Activated T-cell treated with anti-CD3 and anti-CD28 coated beads, Interleukin-2, amount 50 U/mL, for 4 hours (primary cell): Measurements from ENCODE around the gene SLC39A10. TPM values are rescaled to one million over a fixed set of nuclear protein-coding genes. Genes with fewer than 3 reads are reported as not detected.

Experiments used
- ATAC-seq, 2 donors: fragments of 200-7000 bp; cut with Tn5 transposase; one replicate each; pipeline ENCODE4 v1.10.0; 2021
- DNase-seq: peaks from one replicate; pipeline ENCODE4 v3.0.0-alpha.2; 2020
- H3K27me3 Mint-ChIP-seq: one replicate; pipeline ENCODE4 v1.8.0; 2021; ENCODE audit warnings: low read depth, mixed read lengths
- H3K36me3 Mint-ChIP-seq: one replicate; pipeline ENCODE4 v1.8.0; 2022; ENCODE audit warnings: mixed read lengths; ENCODE audit not compliant: insufficient read depth
- H3K4me1 Mint-ChIP-seq: one replicate; pipeline ENCODE4 v1.8.0; 2021; ENCODE audit warnings: low read depth, mixed read lengths
- H3K4me3 Mint-ChIP-seq: one replicate; pipeline ENCODE4 v1.8.0; 2021; ENCODE audit warnings: mild to moderate bottlenecking, moderate library complexity, mixed read lengths
- H3K9me3 Mint-ChIP-seq: one replicate; pipeline ENCODE4 v1.8.0; 2021; ENCODE audit warnings: mixed read lengths
- total RNA-seq, 3 donors: library from RNA; stranded (reverse); gene quantifications; one replicate each; pipeline ENCODE4 v1.2.1, GENCODE V29; 2021

Gene SLC39A10
- total RNA-seq, 3 donors from 2014 or later, result 17.1 to 21.2 (median 17.8) TPM

- peaks cover 38% of the 10 kb centered on the region for H3K36me3 Mint-ChIP-seq
- H3K27me3 Mint-ChIP-seq, result no peaks in the 10 kb centered on the region
- H3K4me3 Mint-ChIP-seq, result no peak overlapping the region
- ATAC-seq, result no peak
- peaks cover 4% of the 10 kb centered on the region for H3K9me3 Mint-ChIP-seq
- H3K4me1 Mint-ChIP-seq, result no peaks in the 10 kb centered on the region
- no peak for DNase-seq
Observed at GRCh38 chr2:195741191-195741590, 84.2 kb downstream of the SLC39A10 start.

GRCh38 chr2:195756218-195756942 is 99.4 kb downstream of the SLC39A10 start:
- H3K4me1 Mint-ChIP-seq, result no peaks in the 10 kb centered on the region
- H3K9me3 Mint-ChIP-seq, result peaks cover 14% of the 10 kb centered on the region
- no peaks in the 10 kb centered on the region for H3K27me3 Mint-ChIP-seq
- ATAC-seq (no peak), DNase-seq (no peak)
- H3K36me3 Mint-ChIP-seq, result peaks cover 1% of the 10 kb centered on the region
- H3K4me3 Mint-ChIP-seq, result no peak overlapping the region

GRCh38 chr2:195758846-195759245 is 101.8 kb downstream of the SLC39A10 start:
- peaks cover 5% of the 10 kb centered on the region for H3K36me3 Mint-ChIP-seq
- H3K27me3 Mint-ChIP-seq, result no peaks in the 10 kb centered on the region
- no peak for DNase-seq
- no peak overlapping the region for H3K4me3 Mint-ChIP-seq
- no peak for ATAC-seq
- no peaks in the 10 kb centered on the region for H3K4me1 Mint-ChIP-seq
- peaks cover 36% of the 10 kb centered on the region for H3K9me3 Mint-ChIP-seq

- Mint-ChIP-seq H3K4me1 (no peaks in the 10 kb centered on the region), H3K27me3 (no peaks in the 10 kb centered on the region), H3K36me3 (peaks cover 5% of the 10 kb centered on the region), H3K4me3 (no peak overlapping the region), H3K9me3 (peaks cover 42% of the 10 kb centered on the region)
- no peak for ATAC-seq
- DNase-seq, result no peak
Observed at GRCh38 chr2:195759877-195760276, 102.9 kb downstream of the SLC39A10 start.

- no peaks in the 10 kb centered on the region for H3K4me1 Mint-ChIP-seq
- H3K27me3 Mint-ChIP-seq, result no peaks in the 10 kb centered on the region
- ATAC-seq (no peak), DNase-seq (no peak)
- H3K36me3 Mint-ChIP-seq, result peaks cover 4% of the 10 kb centered on the region
- H3K4me3 Mint-ChIP-seq, result no peak overlapping the region
- H3K9me3 Mint-ChIP-seq, result peaks cover 52% of the 10 kb centered on the region
Observed at GRCh38 chr2:195763866-195764265, 106.8 kb downstream of the SLC39A10 start.

- no peaks in the 10 kb centered on the region for H3K27me3 Mint-ChIP-seq
- no peaks in the 10 kb centered on the region for H3K4me1 Mint-ChIP-seq
- H3K9me3 Mint-ChIP-seq, result peaks cover 36% of the 10 kb centered on the region
- peaks cover 4% of the 10 kb centered on the region for H3K36me3 Mint-ChIP-seq
- DNase-seq, result no peak
- no peak for ATAC-seq
- H3K4me3 Mint-ChIP-seq, result no peak overlapping the region
Observed at GRCh38 chr2:195766691-195767090, 109.7 kb downstream of the SLC39A10 start.

DNA sequence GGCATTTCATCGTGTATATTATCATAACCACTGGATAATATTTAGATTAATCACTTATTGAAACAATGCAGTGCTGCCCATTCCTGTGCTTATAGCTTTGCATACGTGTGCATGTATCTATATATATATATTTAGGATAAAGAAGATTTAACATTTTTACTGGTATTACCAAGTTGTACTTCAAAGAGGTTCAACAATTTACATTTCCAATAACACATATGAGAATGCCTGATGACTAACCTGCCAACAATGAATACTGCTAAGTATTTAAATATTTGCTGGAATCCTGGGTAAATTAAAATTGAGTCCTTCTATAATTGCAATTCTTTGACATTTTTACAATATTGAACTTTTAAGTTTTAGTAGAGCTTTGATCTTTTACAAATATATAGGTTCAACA is 111.4 kb downstream of the SLC39A10 start:
- no peak overlapping the region for H3K4me3 Mint-ChIP-seq
- ATAC-seq, result no peak
- no peaks in the 10 kb centered on the region for H3K4me1 Mint-ChIP-seq
- no peaks in the 10 kb centered on the region for H3K36me3 Mint-ChIP-seq
- H3K27me3 Mint-ChIP-seq, result no peaks in the 10 kb centered on the region
- peaks cover 19% of the 10 kb centered on the region for H3K9me3 Mint-ChIP-seq
- no peak for DNase-seq

DNA sequence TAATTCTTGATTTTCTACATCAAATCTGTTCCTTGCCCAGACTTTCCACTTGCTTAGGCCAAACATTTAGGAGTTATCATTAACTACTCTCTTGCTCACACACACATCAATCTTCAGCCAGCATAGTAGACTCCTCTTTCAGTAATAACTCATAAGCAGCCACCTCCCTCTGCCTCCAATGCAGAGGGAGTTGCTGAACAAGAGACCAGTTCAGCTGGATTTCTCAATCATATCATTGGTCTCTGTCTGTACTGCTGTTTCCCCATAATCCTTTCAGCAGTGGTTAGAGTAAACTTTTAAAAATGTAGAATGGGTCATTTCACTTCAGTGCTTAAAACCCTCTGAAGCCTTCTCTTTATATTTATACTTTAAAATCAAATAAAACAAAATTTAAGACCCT is 112.9 kb downstream of the SLC39A10 start:
- H3K4me3 Mint-ChIP-seq, result no peak overlapping the region
- H3K36me3 Mint-ChIP-seq, result no peaks in the 10 kb centered on the region
- peaks cover 9% of the 10 kb centered on the region for H3K9me3 Mint-ChIP-seq
- DNase-seq (no peak), ATAC-seq (no peak)
- no peaks in the 10 kb centered on the region for H3K4me1 Mint-ChIP-seq
- H3K27me3 Mint-ChIP-seq, result no peaks in the 10 kb centered on the region

- no peaks in the 10 kb centered on the region for H3K4me1 Mint-ChIP-seq
- H3K9me3 Mint-ChIP-seq, result no peaks in the 10 kb centered on the region
- H3K27me3 Mint-ChIP-seq, result no peaks in the 10 kb centered on the region
- H3K36me3 Mint-ChIP-seq, result no peaks in the 10 kb centered on the region
- DNase-seq (no peak), ATAC-seq (no peak)
- no peak overlapping the region for H3K4me3 Mint-ChIP-seq
Observed at GRCh38 chr2:195779491-195779890, 122.5 kb downstream of the SLC39A10 start.

DNA sequence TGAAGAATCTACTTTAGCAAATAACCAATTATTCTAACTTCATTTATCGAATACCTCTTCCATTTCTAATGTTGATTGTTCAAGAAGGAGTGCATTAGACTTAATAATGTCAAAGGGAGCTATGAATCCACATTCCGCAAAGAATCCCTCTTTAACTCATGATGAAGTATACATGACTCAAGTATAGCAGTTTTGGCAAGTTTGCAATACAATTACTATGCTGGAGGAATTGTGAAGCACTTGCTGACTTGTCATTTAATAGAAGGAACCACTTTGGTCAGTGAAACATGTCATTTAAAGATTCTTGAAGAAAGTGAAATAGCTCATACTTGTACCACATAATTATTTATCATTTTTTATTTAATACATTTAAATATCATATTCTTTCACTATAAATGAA is 125.1 kb downstream of the SLC39A10 start:
- ATAC-seq (no peak), DNase-seq (no peak)
- Mint-ChIP-seq H3K36me3 (no peaks in the 10 kb centered on the region), H3K4me3 (no peak overlapping the region), H3K27me3 (no peaks in the 10 kb centered on the region), H3K9me3 (no peaks in the 10 kb centered on the region), H3K4me1 (no peaks in the 10 kb centered on the region)
